Measurements from ENCODE around the gene CCDC158.
"Not testable (repeated sequence)": the region's sequence is repeated elsewhere in the genome, so short reads cannot be mapped to it uniquely, and the experiment has no call there.

The CCDC158 gene

GRCh38 chr4:76420762-76421581 is at the start of gene CCDC158:
Gene CCDC158 (minus strand): TSS chr4:76421141. CDS start chr4:76403207, 17,934 bp downstream.
- DNase-seq (ENCODE audit: low spot score): peak; percentile 47

GRCh38 chr4:76470532-76470931 is 49.6 kb upstream of the CCDC158 start:
- no peak for DNase-seq (ENCODE audit: low spot score)

GRCh38 chr4:76470064-76470463 is 49.1 kb upstream of the CCDC158 start:
- DNase-seq (ENCODE audit: low spot score): no peak

GRCh38 chr4:76463568-76463967 is 42.6 kb upstream of the CCDC158 start:
- DNase-seq (ENCODE audit: low spot score): no peak

GRCh38 chr4:76459291-76459723 is 38.4 kb upstream of the CCDC158 start:
- peak; percentile 84 for DNase-seq (ENCODE audit: low spot score)

GRCh38 chr4:76458825-76459224 is 37.9 kb upstream of the CCDC158 start:
- peak; percentile 39 for DNase-seq (ENCODE audit: low spot score)

GRCh38 chr4:76458297-76458696 is 37.4 kb upstream of the CCDC158 start:
- DNase-seq (ENCODE audit: low spot score): no peak

GRCh38 chr4:76457885-76458284 is 36.9 kb upstream of the CCDC158 start:
- no peak for DNase-seq (ENCODE audit: low spot score)

GRCh38 chr4:76454073-76454472 is 33.1 kb upstream of the CCDC158 start:
- not testable (repeated sequence) for DNase-seq (ENCODE audit: low spot score)

GRCh38 chr4:76453232-76453631 is 32.3 kb upstream of the CCDC158 start:
- no peak for DNase-seq (ENCODE audit: low spot score)

GRCh38 chr4:76449833-76450232 is 28.9 kb upstream of the CCDC158 start:
- DNase-seq (ENCODE audit: low spot score): peak; percentile 30

GRCh38 chr4:76449362-76449767 is 28.4 kb upstream of the CCDC158 start:
- DNase-seq (ENCODE audit: low spot score): no peak

GRCh38 chr4:76448211-76448610 is 27.3 kb upstream of the CCDC158 start:
- no peak for DNase-seq (ENCODE audit: low spot score)

GRCh38 chr4:76447393-76447851 is 26.5 kb upstream of the CCDC158 start:
- DNase-seq (ENCODE audit: low spot score): no peak

- DNase-seq (ENCODE audit: low spot score): no peak
Measured at GRCh38 chr4:76445911-76446310, 25.0 kb upstream of the CCDC158 start.

- DNase-seq (ENCODE audit: low spot score): no peak
Measured at GRCh38 chr4:76443376-76443775, 22.4 kb upstream of the CCDC158 start.

- DNase-seq (ENCODE audit: low spot score): no peak
Measured at GRCh38 chr4:76442807-76443206, 21.9 kb upstream of the CCDC158 start.

- DNase-seq (ENCODE audit: low spot score): no peak
Measured at GRCh38 chr4:76441881-76442280, 20.9 kb upstream of the CCDC158 start.

- no peak for DNase-seq (ENCODE audit: low spot score)
Measured at GRCh38 chr4:76439491-76439890, 18.6 kb upstream of the CCDC158 start.

- no peak for DNase-seq (ENCODE audit: low spot score)
Measured at GRCh38 chr4:76435528-76436319, 14.8 kb upstream of the CCDC158 start.

GRCh38 chr4:76434901-76435527 is 14.1 kb upstream of the CCDC158 start, which contains the start of gene SHROOM3:
Gene SHROOM3 (plus strand): TSS chr4:76435229. CDS start chr4:76436053, 824 bp downstream.
- peak; percentile 21 for DNase-seq (ENCODE audit: low spot score)
